Activated CD4-positive, alpha-beta memory T cell treated with anti-CD3 and anti-CD28 coated beads, Interleukin-2, amount 10 ng/mL, durations not matched to agents 7 days and 5 days (primary cell): ENCODE data around the gene KLHL6. TPM values are rescaled to one million over a fixed set of nuclear protein-coding genes. Genes with fewer than 3 reads are reported as not detected.
"Not testable (repeated sequence)": the region's sequence is repeated elsewhere in the genome, so short reads cannot be mapped to it uniquely, and the experiment has no call there.

Experiments
- CTCF ChIA-PET: fragments of 350-600 bp; sonication (Branson Sonifier 250); formaldehyde crosslinking; loops from one replicate; lab custom pipeline; 2021; ENCODE audit warnings: antibody characterized with exemption, inconsistent platforms; lab: Charles Lee
- POLR2A ChIA-PET: fragments of 350-600 bp; sonication (Branson Sonifier 250); formaldehyde crosslinking; loops from one replicate; lab custom pipeline; 2021; ENCODE audit warnings: antibody characterized with exemption; lab: Charles Lee
- DNase-seq: peaks from one replicate; pipeline ENCODE4 v3.0.0-alpha.2; 2020
- H3K27ac Mint-ChIP-seq: one replicate; pipeline ENCODE4 v1.8.0; 2021; ENCODE audit warnings: mild to moderate bottlenecking, mixed read lengths
- H3K27me3 Mint-ChIP-seq: one replicate; pipeline ENCODE4 v1.8.0; 2021; ENCODE audit warnings: mixed read lengths
- H3K36me3 Mint-ChIP-seq: one replicate; pipeline ENCODE4 v1.8.0; 2021; ENCODE audit warnings: low read depth, mixed read lengths
- H3K4me1 Mint-ChIP-seq: one replicate; pipeline ENCODE4 v1.8.0; 2021; ENCODE audit warnings: mixed read lengths
- H3K4me3 Mint-ChIP-seq: one replicate; pipeline ENCODE4 v1.8.0; 2021; ENCODE audit warnings: mild to moderate bottlenecking, mixed read lengths
- H3K9me3 Mint-ChIP-seq: one replicate; pipeline ENCODE4 v1.8.0; 2021; ENCODE audit warnings: mixed read lengths
- total RNA-seq, 2 experiments: library from RNA; stranded (reverse); gene quantifications; one replicate each; pipeline ENCODE4 v1.2.3, GENCODE V29; 2021

KLHL6 gene
- total RNA-seq, 2 experiments from 2014 or later = 47.1 to 48.6 TPM

- peaks cover 43% of the 10 kb centered on the region for H3K4me1 Mint-ChIP-seq
- peaks cover under 1% of the 10 kb centered on the region for H3K36me3 Mint-ChIP-seq
- peaks cover 13% of the 10 kb centered on the region for H3K27me3 Mint-ChIP-seq
- POLR2A ChIA-PET = no interaction called here
- peak overlapping the region; percentile 27 for H3K27ac Mint-ChIP-seq
- H3K9me3 Mint-ChIP-seq = no peaks in the 10 kb centered on the region
- no peak for DNase-seq
- no peak overlapping the region for H3K4me3 Mint-ChIP-seq
- CTCF ChIA-PET = no interaction called here
Observed at GRCh38 chr3:183582161-183582560, 26.7 kb upstream of the KLHL6 start.

- CTCF ChIA-PET = no interaction called here
- Mint-ChIP-seq H3K9me3 (no peaks in the 10 kb centered on the region), H3K4me1 (peaks cover 37% of the 10 kb centered on the region), H3K4me3 (no peak overlapping the region), H3K27me3 (peaks cover 17% of the 10 kb centered on the region), H3K36me3 (no peaks in the 10 kb centered on the region), H3K27ac (no peak overlapping the region)
- no peak for DNase-seq
- POLR2A ChIA-PET = interaction anchor here (1.1 kb wide), 1 partner anchor 26 kb away, joined by 3 read pairs; the partner anchor contains the start of gene KLHL6
Observed at GRCh38 chr3:183581496-183582155, 26.1 kb upstream of the KLHL6 start.

- no peaks in the 10 kb centered on the region for H3K36me3 Mint-ChIP-seq
- no peak overlapping the region for H3K4me3 Mint-ChIP-seq
- DNase-seq = no peak
- no peak overlapping the region for H3K27ac Mint-ChIP-seq
- H3K9me3 Mint-ChIP-seq = no peaks in the 10 kb centered on the region
- peaks cover 27% of the 10 kb centered on the region for H3K4me1 Mint-ChIP-seq
- POLR2A ChIA-PET = interaction anchor here (0.7 to 1.1 kb wide), 2 partner anchors 25 to 55 kb away, joined by 3 to 4 read pairs; partner anchors contain the start of genes KLHL24 and KLHL6
- H3K27me3 Mint-ChIP-seq = peaks cover 22% of the 10 kb centered on the region
- CTCF ChIA-PET = interaction anchor here (0.7 kb wide), 1 partner anchor 11 kb away, joined by 3 read pairs; no protein-coding TSS in a partner anchor
Observed at GRCh38 chr3:183579967-183580900, 24.7 kb upstream of the KLHL6 start.

DNA sequence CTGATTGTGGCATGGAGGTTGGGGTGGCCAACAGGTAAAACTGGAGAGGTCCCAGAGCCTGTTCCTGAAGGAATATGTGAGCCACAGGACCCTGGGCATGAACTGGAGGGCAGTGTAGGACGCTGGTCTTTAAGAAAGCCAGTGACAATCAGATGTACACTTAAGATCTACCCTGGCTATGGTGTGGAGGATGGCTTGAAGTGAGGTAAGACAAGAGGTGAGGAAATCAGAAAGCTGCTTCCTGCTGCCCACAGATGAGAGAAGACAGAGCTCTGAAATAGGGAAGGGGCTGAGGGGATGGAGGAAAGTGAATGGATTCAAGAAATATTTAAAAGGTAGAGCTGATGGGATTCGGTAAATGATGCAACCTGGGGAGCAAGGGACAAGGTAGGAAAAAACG, 22.7 kb upstream of the KLHL6 start:
- no peak for DNase-seq
- Mint-ChIP-seq H3K4me1 (peaks cover 19% of the 10 kb centered on the region), H3K36me3 (no peaks in the 10 kb centered on the region), H3K27ac (no peak overlapping the region), H3K4me3 (no peak overlapping the region), H3K27me3 (peaks cover 22% of the 10 kb centered on the region), H3K9me3 (no peaks in the 10 kb centered on the region)
- ChIA-PET CTCF (interaction anchor here (0.6 to 1.3 kb wide), 3 partner anchors 23 to 317 kb away, joined by 3 to 6 read pairs (median 3); partner anchors contain the start of gene KLHL6), POLR2A (interaction anchor here (1.0 to 2.3 kb wide), 3 partner anchors 9 to 119 kb away, joined by 4 to 9 read pairs (median 6); partner anchors contain the start of gene YEATS2)

DNA sequence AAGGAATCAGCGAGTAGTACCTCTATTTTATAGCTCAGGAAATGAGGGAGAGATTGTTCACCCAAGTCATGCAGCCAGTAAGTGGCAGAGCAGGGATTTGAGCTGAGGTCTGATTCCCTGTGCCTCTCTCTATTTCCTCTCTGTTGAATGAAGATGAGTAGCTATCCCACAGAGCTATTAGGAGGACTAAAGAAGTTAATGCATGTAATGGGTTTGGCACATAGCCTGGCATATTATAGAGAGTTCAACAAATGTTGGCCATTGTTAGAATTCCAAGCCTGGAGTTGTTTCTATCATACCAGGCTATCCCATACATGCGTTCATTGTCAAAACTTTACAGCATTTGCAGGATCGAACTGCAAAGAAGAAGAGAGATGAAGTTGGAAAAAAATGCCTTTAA, 21.8 kb upstream of the KLHL6 start:
- ChIA-PET CTCF (interaction anchor here (1.3 kb wide), 1 partner anchor 190 kb away, joined by 3 read pairs; no protein-coding TSS in a partner anchor), POLR2A (interaction anchor here (0.9 to 2.3 kb wide), 3 partner anchors 10 to 120 kb away, joined by 3 to 9 read pairs (median 6); partner anchors contain the start of gene YEATS2)
- Mint-ChIP-seq H3K9me3 (no peaks in the 10 kb centered on the region), H3K27ac (no peak overlapping the region), H3K36me3 (no peaks in the 10 kb centered on the region), H3K4me3 (no peak overlapping the region), H3K4me1 (peaks cover 19% of the 10 kb centered on the region), H3K27me3 (peaks cover 22% of the 10 kb centered on the region)
- DNase-seq = no peak

- H3K27ac Mint-ChIP-seq = no peak overlapping the region
- H3K4me3 Mint-ChIP-seq = no peak overlapping the region
- H3K4me1 Mint-ChIP-seq = peaks cover 19% of the 10 kb centered on the region
- no peak for DNase-seq
- H3K27me3 Mint-ChIP-seq = peaks cover 22% of the 10 kb centered on the region
- POLR2A ChIA-PET = interaction anchor here (0.8 to 2.3 kb wide), 3 partner anchors 10 to 60 kb away, joined by 3 to 9 read pairs (median 3); no protein-coding TSS in a partner anchor
- H3K36me3 Mint-ChIP-seq = no peaks in the 10 kb centered on the region
- CTCF ChIA-PET = no interaction called here
- H3K9me3 Mint-ChIP-seq = no peaks in the 10 kb centered on the region
Observed at GRCh38 chr3:183576487-183577107, 21.1 kb upstream of the KLHL6 start.

DNA sequence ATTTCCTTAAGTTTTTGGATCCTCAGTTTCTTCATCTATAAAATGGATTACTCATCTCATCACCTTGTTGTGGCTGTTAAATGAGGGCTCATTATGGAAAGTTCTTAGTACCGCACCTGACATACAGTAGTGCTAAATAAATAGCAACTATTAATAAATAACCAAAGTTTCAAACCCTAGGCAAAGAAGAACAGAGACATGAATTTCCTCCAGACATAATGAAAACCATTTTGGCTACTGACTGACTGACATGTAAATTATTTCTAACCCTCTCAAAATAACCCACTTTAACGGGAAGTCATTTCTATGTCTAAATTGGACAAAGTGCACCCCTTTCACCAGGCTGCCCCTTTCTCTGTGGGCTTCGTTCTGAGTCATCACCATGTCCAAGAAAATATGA, 17.4 kb upstream of the KLHL6 start:
- H3K27me3 Mint-ChIP-seq = peaks cover 23% of the 10 kb centered on the region
- CTCF ChIA-PET = no interaction called here
- H3K36me3 Mint-ChIP-seq = no peaks in the 10 kb centered on the region
- no peak overlapping the region for H3K4me3 Mint-ChIP-seq
- no peak overlapping the region for H3K27ac Mint-ChIP-seq
- peaks cover 4% of the 10 kb centered on the region for H3K4me1 Mint-ChIP-seq
- POLR2A ChIA-PET = no interaction called here
- no peak for DNase-seq
- no peaks in the 10 kb centered on the region for H3K9me3 Mint-ChIP-seq

- H3K27ac Mint-ChIP-seq, H3K4me1 Mint-ChIP-seq, H3K36me3 Mint-ChIP-seq, DNase-seq, CTCF ChIA-PET, H3K4me3 Mint-ChIP-seq, POLR2A ChIA-PET, H3K9me3 Mint-ChIP-seq: not testable (repeated sequence)
- H3K27me3 Mint-ChIP-seq = peaks cover 10% of the 10 kb centered on the region
Observed at GRCh38 chr3:183570191-183570590, 14.7 kb upstream of the KLHL6 start.

GRCh38 chr3:183566880-183567279, 11.4 kb upstream of the KLHL6 start:
- H3K36me3 Mint-ChIP-seq = no peaks in the 10 kb centered on the region
- ChIA-PET POLR2A (interaction anchor here (1.1 kb wide), 1 partner anchor 18 kb away, joined by 4 read pairs; no protein-coding TSS in a partner anchor), CTCF (interaction anchor here (0.8 kb wide), 1 partner anchor 25 kb away, joined by 4 read pairs; no protein-coding TSS in a partner anchor)

DNA sequence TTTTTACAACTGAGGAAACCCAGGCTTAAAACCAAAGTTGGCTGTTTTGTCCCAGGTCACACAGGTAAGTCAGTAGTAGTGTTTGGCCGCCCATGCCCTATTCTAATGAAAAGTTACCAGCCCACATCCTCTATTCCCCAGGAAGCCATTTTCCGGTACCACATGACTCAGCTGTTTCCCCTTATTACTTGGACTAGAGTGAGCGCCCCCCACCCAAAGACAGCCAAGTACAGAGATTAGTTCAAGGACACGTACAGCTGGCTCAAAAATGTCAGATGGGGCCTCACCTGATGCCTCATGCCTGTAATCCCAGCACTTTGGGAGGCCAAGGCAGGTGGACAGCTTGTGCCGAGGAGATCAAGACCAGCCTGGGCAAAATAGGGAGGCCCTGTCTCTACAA, 8.5 kb upstream of the KLHL6 start:
- DNase-seq = no peak
- no peaks in the 10 kb centered on the region for H3K9me3 Mint-ChIP-seq
- H3K27ac Mint-ChIP-seq = peak overlapping the region; percentile 67
- H3K27me3 Mint-ChIP-seq = peaks cover under 1% of the 10 kb centered on the region
- H3K4me3 Mint-ChIP-seq = no peak overlapping the region
- H3K4me1 Mint-ChIP-seq = peaks cover 21% of the 10 kb centered on the region
- ChIA-PET CTCF (no interaction called here), POLR2A (interaction anchor here (0.6 to 2.0 kb wide), 2 partner anchors 9 to 92 kb away, joined by 3 to 6 read pairs; partner anchors contain the start of gene KLHL6)
- H3K36me3 Mint-ChIP-seq = no peaks in the 10 kb centered on the region

More at GRCh38 chr3:183566880-183567279, 11.4 kb upstream of the KLHL6 start:
- no peak for DNase-seq
- H3K4me1 Mint-ChIP-seq = peaks cover 21% of the 10 kb centered on the region
- no peak overlapping the region for H3K4me3 Mint-ChIP-seq
- no peak overlapping the region for H3K27ac Mint-ChIP-seq
- H3K9me3 Mint-ChIP-seq = no peaks in the 10 kb centered on the region
- H3K27me3 Mint-ChIP-seq = peaks cover 10% of the 10 kb centered on the region

DNA sequence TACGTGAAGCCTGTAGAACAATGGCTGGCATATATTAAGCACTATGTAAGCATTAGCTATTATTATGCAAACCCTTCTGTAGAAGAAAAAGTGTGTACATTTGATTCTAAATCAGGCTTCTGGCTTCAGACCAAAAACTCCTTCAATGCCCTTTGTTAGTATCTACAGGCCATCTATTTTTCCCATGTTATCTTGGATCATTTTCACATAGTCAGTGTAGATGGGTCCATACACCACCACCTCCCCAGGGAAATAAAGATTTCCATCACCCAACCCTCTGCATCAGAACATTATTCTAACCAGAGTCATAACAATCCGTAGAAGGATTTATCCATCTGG, 8.0 kb upstream of the KLHL6 start:
- H3K36me3 Mint-ChIP-seq = no peaks in the 10 kb centered on the region
- ChIA-PET CTCF (no interaction called here), POLR2A (interaction anchor here (2.0 kb wide), 1 partner anchor 8 kb away, joined by 6 read pairs; the partner anchor contains the start of gene KLHL6)
- H3K9me3 Mint-ChIP-seq = no peaks in the 10 kb centered on the region
- H3K4me1 Mint-ChIP-seq = peaks cover 21% of the 10 kb centered on the region
- H3K27ac Mint-ChIP-seq = no peak overlapping the region
- no peak for DNase-seq
- H3K27me3 Mint-ChIP-seq = no peaks in the 10 kb centered on the region
- H3K4me3 Mint-ChIP-seq = no peak overlapping the region

DNA sequence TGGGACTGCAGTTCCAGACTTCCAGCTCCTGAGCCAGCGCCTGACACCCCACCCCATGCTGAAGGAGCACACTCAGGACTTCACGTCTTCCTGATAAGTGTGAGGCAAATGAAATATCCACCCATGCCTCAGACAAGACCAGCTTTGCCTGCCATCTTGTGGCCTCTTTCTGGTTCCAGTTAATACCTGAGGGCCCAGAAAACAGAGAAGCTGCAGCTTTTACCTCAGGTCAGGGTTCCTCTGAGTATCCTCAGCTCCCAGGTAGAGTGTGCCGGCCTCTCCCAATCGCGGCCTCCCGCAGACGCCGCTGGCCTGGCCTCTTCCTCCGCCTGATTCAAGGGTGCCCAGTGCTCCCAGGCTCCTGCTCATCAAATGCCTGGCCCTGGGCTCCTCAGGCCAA, 5.1 kb upstream of the KLHL6 start:
- CTCF ChIA-PET = interaction anchor here (1.0 to 2.7 kb wide), 10 partner anchors 10 to 324 kb away, joined by 3 to 9 read pairs (median 4); partner anchors contain the start of gene PARL
- Mint-ChIP-seq H3K27ac (no peak overlapping the region), H3K27me3 (no peaks in the 10 kb centered on the region), H3K4me1 (peaks cover 40% of the 10 kb centered on the region), H3K4me3 (no peak overlapping the region), H3K9me3 (no peaks in the 10 kb centered on the region), H3K36me3 (peaks cover 3% of the 10 kb centered on the region)
- no peak for DNase-seq
- POLR2A ChIA-PET = interaction anchor here (0.9 to 2.1 kb wide), 3 partner anchors 26 to 76 kb away, joined by 3 to 7 read pairs (median 6); no protein-coding TSS in a partner anchor
